ENCODE data around the gene PRRG1.
"Not testable (repeated sequence)": the region's sequence is repeated elsewhere in the genome, so short reads cannot be mapped to it uniquely, and the experiment has no call there.

Gene PRRG1

GRCh38 chrX:37474478-37474877, 125.3 kb downstream of the PRRG1 start:
- DNase-seq = no peak

- no peak for DNase-seq
Observed at GRCh38 chrX:37476571-37477170, 127.5 kb downstream of the PRRG1 start.

- DNase-seq = not testable (repeated sequence)
Observed at GRCh38 chrX:37484335-37484734, 135.2 kb downstream of the PRRG1 start.

- no peak for DNase-seq
Observed at GRCh38 chrX:37485429-37485828, 136.3 kb downstream of the PRRG1 start.

GRCh38 chrX:37487271-37487670, 138.1 kb downstream of the PRRG1 start:
- no peak for DNase-seq

- DNase-seq = no peak
Observed at GRCh38 chrX:37488323-37488722, 139.2 kb downstream of the PRRG1 start.

- no peak for DNase-seq
Observed at GRCh38 chrX:37491686-37492085, 142.5 kb downstream of the PRRG1 start.

- DNase-seq = not testable (repeated sequence)
Observed at GRCh38 chrX:37495760-37496159, 146.6 kb downstream of the PRRG1 start.

GRCh38 chrX:37497126-37497525, 148.0 kb downstream of the PRRG1 start:
- not testable (repeated sequence) for DNase-seq

- not testable (repeated sequence) for DNase-seq
Observed at GRCh38 chrX:37498323-37498722, 149.2 kb downstream of the PRRG1 start.

- DNase-seq = not testable (repeated sequence)
Observed at GRCh38 chrX:37499649-37500048, 150.5 kb downstream of the PRRG1 start.

GRCh38 chrX:37504991-37505390, 155.8 kb downstream of the PRRG1 start:
- DNase-seq = no peak
